DND-41 (cell line): Measurements from ENCODE around the gene HCN3.
"Not testable (repeated sequence)": the region's sequence is repeated elsewhere in the genome, so short reads cannot be mapped to it uniquely, and the experiment has no call there.

Experiments used
- ATAC-seq: fragments of 200-7000 bp; cut with Tn5 transposase; 3 replicates; pipeline ENCODE4 v1.9.1; 2021; ENCODE audit warnings: low read depth; ENCODE audit not compliant: insufficient read depth
- DNase-seq: peaks from one replicate; pipeline ENCODE4 v3.0.0-alpha.2; 2020
- H2AFZ ChIP-seq: 2 replicates; pipeline ENCODE4 v1.6.0; 2012; ENCODE audit warnings: low read depth, low read length
- H3K27ac ChIP-seq: 2 replicates; pipeline ENCODE4 v1.5.1; 2012; ENCODE audit warnings: low read length, inconsistent platforms
- H3K27me3 ChIP-seq: fragments of 200-600 bp; sonication (generic); 2 replicates; pipeline ENCODE4 v1.6.0; 2012; ENCODE audit warnings: low read length, mild to moderate bottlenecking, inconsistent platforms; ENCODE audit not compliant: insufficient read depth, poor library complexity
- H3K36me3 ChIP-seq: 2 replicates; pipeline ENCODE4 v1.5.1; 2012; ENCODE audit warnings: low read length, inconsistent platforms; ENCODE audit not compliant: insufficient read depth
- H3K4me1 ChIP-seq: 2 replicates; pipeline ENCODE4 v1.5.1; 2012; ENCODE audit warnings: mild to moderate bottlenecking, low read length; ENCODE audit not compliant: insufficient read depth
- H3K4me2 ChIP-seq: 2 replicates; pipeline ENCODE4 v1.6.0; 2012; ENCODE audit warnings: mild to moderate bottlenecking, moderate library complexity, low read length, inconsistent platforms; ENCODE audit not compliant: insufficient read depth
- H3K4me3 ChIP-seq, 2 experiments: fragments of 200-600 bp in 1 of 2; shearing (Covaris generic) in 1 of 2; 2 replicates each; pipeline ENCODE4 v1.5.1; 2012 to 2016; ENCODE audit warnings: inconsistent platforms in 2 of 2, low read length in 2 of 2, mild to moderate bottlenecking in 2 of 2, low read depth in 1 of 2, moderate library complexity in 1 of 2
- H3K79me2 ChIP-seq: 2 replicates; pipeline ENCODE4 v1.6.0; 2012; ENCODE audit warnings: low read length, inconsistent platforms; ENCODE audit not compliant: insufficient read depth
- H3K9ac ChIP-seq: 2 replicates; pipeline ENCODE4 v1.6.0; 2012; ENCODE audit warnings: low read depth, mild to moderate bottlenecking, inconsistent platforms, low read length, moderate library complexity
- H3K9me3 ChIP-seq: 2 replicates; pipeline ENCODE4 v1.5.1; 2012; ENCODE audit warnings: low read length, moderate library complexity, mild to moderate bottlenecking, inconsistent platforms; ENCODE audit not compliant: insufficient read depth, severe bottlenecking
- H4K20me1 ChIP-seq: 2 replicates; pipeline ENCODE4 v1.6.0; 2012; ENCODE audit warnings: low read length; ENCODE audit not compliant: insufficient read depth
- EZH2 ChIP-seq: IDR thresholded peaks from 3 replicates; pipeline ENCODE4 v1.6.1; 2012; ENCODE audit warnings: borderline replicate concordance, low read depth, mild to moderate bottlenecking, moderate library complexity, low read length, inconsistent platforms; ENCODE audit not compliant: severe bottlenecking
- TF ChIP-seq, protein P1 (sequence below): IDR thresholded peaks from 2 replicates; pipeline ENCODE4 v1.5.1; 2012; ENCODE audit warnings: borderline replicate concordance, low read length, moderate library complexity, mild to moderate bottlenecking; ENCODE audit not compliant: poor library complexity, severe bottlenecking; ENCODE audit errors: extremely low read depth

HCN3 gene

GRCh38 chr1:155244368-155245162 lies 32.7 kb upstream of the HCN3 start:
- Histone ChIP-seq H3K4me2 (peak overlapping the region; percentile 72), H3K4me1 (peaks cover 50% of the 10 kb centered on the region)

DNA sequence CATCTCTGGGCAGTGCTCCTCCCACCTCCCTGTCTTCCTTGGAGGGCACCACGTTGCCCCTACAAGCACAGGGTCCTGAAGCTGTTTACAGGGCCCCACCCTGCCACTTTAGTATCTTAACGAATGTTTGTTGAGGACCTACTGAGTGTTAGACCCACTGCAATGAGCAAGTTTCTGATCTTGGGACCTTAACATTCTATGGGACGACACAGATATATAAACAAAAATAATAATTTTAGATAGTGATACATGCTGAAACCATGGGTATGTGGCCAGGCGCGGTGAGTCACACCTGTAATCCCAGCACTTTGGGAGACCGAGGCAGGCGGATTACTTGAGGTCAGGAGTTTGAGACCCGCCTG lies 32.1 kb upstream of the HCN3 start:
- Histone ChIP-seq H3K9me3 (no peaks in the 10 kb centered on the region), H3K27me3 (no peaks in the 10 kb centered on the region), H3K27ac (peak overlapping the region; percentile 96), H3K4me3 (peak overlapping the region in 1 of 2 experiments; percentile 52; a peak in 2 of 4 replicates), H4K20me1 (no peaks in the 10 kb centered on the region), H3K79me2 (peaks cover 27% of the 10 kb centered on the region), H3K9ac (peak overlapping the region; percentile 61), H3K4me2 (peak overlapping the region; percentile 72), H2AFZ (peak overlapping the region; percentile 96), H3K36me3 (peaks cover 18% of the 10 kb centered on the region), H3K4me1 (peaks cover 47% of the 10 kb centered on the region)
- TF ChIP-seq EZH2: no peak
- TF ChIP-seq, protein P1, sequence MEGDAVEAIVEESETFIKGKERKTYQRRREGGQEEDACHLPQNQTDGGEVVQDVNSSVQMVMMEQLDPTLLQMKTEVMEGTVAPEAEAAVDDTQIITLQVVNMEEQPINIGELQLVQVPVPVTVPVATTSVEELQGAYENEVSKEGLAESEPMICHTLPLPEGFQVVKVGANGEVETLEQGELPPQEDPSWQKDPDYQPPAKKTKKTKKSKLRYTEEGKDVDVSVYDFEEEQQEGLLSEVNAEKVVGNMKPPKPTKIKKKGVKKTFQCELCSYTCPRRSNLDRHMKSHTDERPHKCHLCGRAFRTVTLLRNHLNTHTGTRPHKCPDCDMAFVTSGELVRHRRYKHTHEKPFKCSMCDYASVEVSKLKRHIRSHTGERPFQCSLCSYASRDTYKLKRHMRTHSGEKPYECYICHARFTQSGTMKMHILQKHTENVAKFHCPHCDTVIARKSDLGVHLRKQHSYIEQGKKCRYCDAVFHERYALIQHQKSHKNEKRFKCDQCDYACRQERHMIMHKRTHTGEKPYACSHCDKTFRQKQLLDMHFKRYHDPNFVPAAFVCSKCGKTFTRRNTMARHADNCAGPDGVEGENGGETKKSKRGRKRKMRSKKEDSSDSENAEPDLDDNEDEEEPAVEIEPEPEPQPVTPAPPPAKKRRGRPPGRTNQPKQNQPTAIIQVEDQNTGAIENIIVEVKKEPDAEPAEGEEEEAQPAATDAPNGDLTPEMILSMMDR: no peak
- DNase-seq (no peak), ATAC-seq (no peak)

More at GRCh38 chr1:155244368-155245162, 32.7 kb upstream of the HCN3 start:
- Histone ChIP-seq H3K36me3 (peaks cover 22% of the 10 kb centered on the region), H3K9ac (peak overlapping the region; percentile 83), H3K27ac (peak overlapping the region; percentile 96), H4K20me1 (no peaks in the 10 kb centered on the region), H3K4me3 (peak overlapping the region; percentile 74 to 82; a peak in 3 of 4 replicates), H2AFZ (peak overlapping the region; percentile 96), H3K79me2 (peaks cover 33% of the 10 kb centered on the region), H3K27me3 (no peaks in the 10 kb centered on the region), H3K9me3 (no peaks in the 10 kb centered on the region)
- ATAC-seq: peak; percentile 96
- peak; percentile 100 for DNase-seq
- TF ChIP-seq EZH2: no peak
- TF ChIP-seq, protein P1: peak; percentile 56

GRCh38 chr1:155246796-155247195 lies 30.5 kb upstream of the HCN3 start:
- not testable (repeated sequence) for H3K9ac ChIP-seq, H4K20me1 ChIP-seq, H3K4me2 ChIP-seq, H3K27me3 ChIP-seq, ATAC-seq, H3K9me3 ChIP-seq, DNase-seq, H2AFZ ChIP-seq, H3K27ac ChIP-seq, H3K4me3 ChIP-seq
- H3K79me2 ChIP-seq: peaks cover 21% of the 10 kb centered on the region
- H3K36me3 ChIP-seq: peaks cover 21% of the 10 kb centered on the region
- H3K4me1 ChIP-seq: peaks cover 49% of the 10 kb centered on the region

GRCh38 chr1:155247667-155248553 lies 29.4 kb upstream of the HCN3 start:
- no peak for ATAC-seq
- Histone ChIP-seq H3K79me2 (peaks cover 14% of the 10 kb centered on the region), H3K4me1 (peaks cover 41% of the 10 kb centered on the region), H3K27ac (no peak overlapping the region), H3K4me2 (no peak overlapping the region), H2AFZ (no peak overlapping the region), H3K9me3 (no peaks in the 10 kb centered on the region), H3K27me3 (no peaks in the 10 kb centered on the region), H4K20me1 (no peaks in the 10 kb centered on the region), H3K36me3 (peaks cover 21% of the 10 kb centered on the region), H3K9ac (no peak overlapping the region), H3K4me3 (no peak overlapping the region)
- TF ChIP-seq, protein P1: no peak
- no peak for TF ChIP-seq EZH2
- DNase-seq: no peak
